ENCODE measurements around the gene TBCE.

DNA sequence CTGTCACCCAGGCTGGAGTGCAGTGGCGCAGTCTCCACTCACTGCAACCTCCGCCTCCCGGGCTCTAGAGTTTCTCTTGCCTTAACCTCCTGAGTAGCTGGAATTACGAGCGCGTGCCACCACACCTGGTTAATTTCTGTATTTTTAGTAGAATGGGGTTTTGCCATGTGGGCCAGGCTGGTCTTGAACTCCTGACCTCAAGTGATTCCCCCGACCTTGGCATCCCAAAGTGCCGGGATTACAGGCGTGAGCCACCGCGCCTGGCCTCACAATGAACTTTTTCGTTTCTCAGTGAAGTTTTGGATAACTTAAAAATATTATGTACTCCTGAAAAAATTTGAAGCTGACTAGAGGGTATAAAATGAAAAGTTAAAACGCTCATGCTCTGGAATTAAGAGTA lies 59.5 kb downstream of the TBCE start:
- TF ChIP-seq, protein P1, sequence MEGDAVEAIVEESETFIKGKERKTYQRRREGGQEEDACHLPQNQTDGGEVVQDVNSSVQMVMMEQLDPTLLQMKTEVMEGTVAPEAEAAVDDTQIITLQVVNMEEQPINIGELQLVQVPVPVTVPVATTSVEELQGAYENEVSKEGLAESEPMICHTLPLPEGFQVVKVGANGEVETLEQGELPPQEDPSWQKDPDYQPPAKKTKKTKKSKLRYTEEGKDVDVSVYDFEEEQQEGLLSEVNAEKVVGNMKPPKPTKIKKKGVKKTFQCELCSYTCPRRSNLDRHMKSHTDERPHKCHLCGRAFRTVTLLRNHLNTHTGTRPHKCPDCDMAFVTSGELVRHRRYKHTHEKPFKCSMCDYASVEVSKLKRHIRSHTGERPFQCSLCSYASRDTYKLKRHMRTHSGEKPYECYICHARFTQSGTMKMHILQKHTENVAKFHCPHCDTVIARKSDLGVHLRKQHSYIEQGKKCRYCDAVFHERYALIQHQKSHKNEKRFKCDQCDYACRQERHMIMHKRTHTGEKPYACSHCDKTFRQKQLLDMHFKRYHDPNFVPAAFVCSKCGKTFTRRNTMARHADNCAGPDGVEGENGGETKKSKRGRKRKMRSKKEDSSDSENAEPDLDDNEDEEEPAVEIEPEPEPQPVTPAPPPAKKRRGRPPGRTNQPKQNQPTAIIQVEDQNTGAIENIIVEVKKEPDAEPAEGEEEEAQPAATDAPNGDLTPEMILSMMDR (conservative IDR thresholded peaks at IDR 0.05; ENCODE audit: low read depth, low read length): no peak
- no peak for TF ChIP-seq EZH2 (IDR thresholded peaks at IDR 0.05; ENCODE audit: low read length, unreplicated experiment)

Measured in PC-3 (cell line).